SK-N-SH (cell line): ENCODE data around the gene CUX1. TPM values are rescaled to one million over a fixed set of nuclear protein-coding genes. Genes with fewer than 3 reads are reported as not detected.
A peak's percentile ranks its signal among the peaks of the same experiment; 100 is the strongest.

Source experiments
- CTCF ChIA-PET: fragments of 300-600, 350-600 bp; formaldehyde crosslinking; extraction: SDS; loops from one replicate; lab custom pipeline; 2021; lab: Yijun Ruan, JAX
- POLR2A ChIA-PET: fragments of 350-600 bp; sonication (Branson Sonifier 250); formaldehyde crosslinking; extraction: SDS; loops from one replicate; lab custom pipeline; 2020; ENCODE audit warnings: antibody characterized with exemption, inconsistent platforms; lab: Yijun Ruan, JAX
- DNase-seq: peaks from one replicate; pipeline ENCODE4 v3.0.0; 2012
- H2AFZ ChIP-seq: fragments of 200-600 bp; sonication (generic); 2 replicates; pipeline ENCODE4 v1.8.1; 2016; ENCODE audit warnings: antibody characterized with exemption, mild to moderate bottlenecking, low read depth
- H3F3A ChIP-seq: fragments of 200-600 bp; sonication (generic); replicated peaks from 2 replicates; pipeline ENCODE3; 2016; ENCODE audit warnings: antibody characterized with exemption, mild to moderate bottlenecking; ENCODE audit not compliant: insufficient read depth
- H3K27ac ChIP-seq, 2 experiments: fragments of 200-500 bp in 1 of 2; fragments of 200-600 bp in 1 of 2; sonication (Bioruptor generic) in 1 of 2; sonication (generic), shearing (Covaris generic) in 1 of 2; 2 replicates each; pipeline versions ENCODE4 v1.5.1 to v1.6.1; 2014 to 2016; ENCODE audit warnings: low read depth in 2 of 2, inconsistent platforms in 1 of 2, low read length in 1 of 2, mild to moderate bottlenecking in 1 of 2, mixed read lengths in 1 of 2
- H3K27me3 ChIP-seq: fragments of 200-600 bp; sonication (generic), shearing (Covaris generic); 2 replicates; pipeline ENCODE4 v1.6.1; 2016; ENCODE audit warnings: mixed run types; ENCODE audit not compliant: insufficient read depth
- H3K36me3 ChIP-seq, 2 experiments: fragments of 200-500 bp in 1 of 2; fragments of 200-600 bp in 1 of 2; sonication (Bioruptor generic) in 1 of 2; sonication (generic) in 1 of 2; replicated peaks in 1 of 2; 2 replicates each; pipeline versions ENCODE3 to v1.5.1; 2014 to 2016; ENCODE audit warnings: low read length in 1 of 2, mild to moderate bottlenecking in 1 of 2; ENCODE audit not compliant: insufficient read depth in 2 of 2, control insufficient read depth in 1 of 2
- H3K4me1 ChIP-seq, 2 experiments: fragments of 200-500 bp in 1 of 2; fragments of 200-600 bp in 1 of 2; sonication (Bioruptor generic) in 1 of 2; sonication (generic), shearing (Covaris generic) in 1 of 2; 2 replicates each; pipeline versions ENCODE4 v1.5.1 to v1.6.1; 2014 to 2016; ENCODE audit warnings: low read depth in 1 of 2, low read length in 1 of 2, mixed run types in 1 of 2; ENCODE audit not compliant: insufficient read depth in 2 of 2, control insufficient read depth in 1 of 2
- H3K4me2 ChIP-seq: fragments of 200-600 bp; sonication (generic), shearing (Covaris generic); 2 replicates; pipeline ENCODE4 v1.6.1; 2017; ENCODE audit warnings: mixed run types
- H3K4me3 ChIP-seq, 2 experiments: fragments of 200-500 bp in 1 of 2; fragments of 200-600 bp in 1 of 2; sonication (Bioruptor generic) in 1 of 2; sonication (generic), shearing (Covaris generic) in 1 of 2; 2 replicates each; pipeline versions ENCODE4 v1.5.1 to v1.8.1; 2014 to 2016; ENCODE audit warnings: low read depth in 2 of 2, inconsistent platforms in 1 of 2, low read length in 1 of 2, mild to moderate bottlenecking in 1 of 2, mixed read lengths in 1 of 2, moderate library complexity in 1 of 2
- H3K79me2 ChIP-seq: fragments of 200-600 bp; sonication (generic); 2 replicates; pipeline ENCODE4 v1.8.1; 2017; ENCODE audit warnings: mild to moderate bottlenecking; ENCODE audit not compliant: insufficient read depth
- H3K9ac ChIP-seq: fragments of 200-600 bp; sonication (generic); 2 replicates; pipeline ENCODE4 v1.6.1; 2017; ENCODE audit warnings: mixed run types
- H3K9me2 ChIP-seq: fragments of 200-600 bp; sonication (generic); 2 replicates; pipeline ENCODE4 v1.6.1; 2017; ENCODE audit warnings: mixed run types
- H3K9me3 ChIP-seq: fragments of 200-600 bp; sonication (generic); 2 replicates; pipeline ENCODE4 v1.6.1; 2017; ENCODE audit warnings: mixed run types, mild to moderate bottlenecking, moderate library complexity
- H4K20me1 ChIP-seq: fragments of 200-600 bp; sonication (generic); 2 replicates; pipeline ENCODE4 v1.6.1; 2017; ENCODE audit warnings: mild to moderate bottlenecking, mixed run types; ENCODE audit not compliant: insufficient read depth
- CHD2 ChIP-seq: fragments of 150-350 bp; IDR thresholded peaks from 2 replicates; pipeline ENCODE4 v1.6.1; 2018; ENCODE audit warnings: low read length; ENCODE audit not compliant: partially characterized antibody
- ELF1 ChIP-seq: IDR thresholded peaks from 2 replicates; pipeline ENCODE4 v1.4.0; 2012
- EP300 ChIP-seq, 2 experiments: IDR thresholded peaks; 2 replicates each; pipeline versions ENCODE4 v1.4.0 to v1.6.1; 2012; ENCODE audit warnings: borderline replicate concordance in 1 of 2, low read depth in 1 of 2, low read length in 1 of 2
- FOSL2 ChIP-seq: IDR thresholded peaks from 2 replicates; pipeline ENCODE4 v1.4.0; 2012; ENCODE audit warnings: low read depth, mild to moderate bottlenecking, moderate library complexity, borderline replicate concordance
- FOXM1 ChIP-seq: IDR thresholded peaks from 2 replicates; pipeline ENCODE4 v1.4.0; 2012; ENCODE audit warnings: low read depth, mild to moderate bottlenecking
- GATA2 ChIP-seq: sonication (generic); formaldehyde crosslinking; IDR thresholded peaks from 2 replicates; pipeline ENCODE4 v1.5.0; 2020; ENCODE audit warnings: mild to moderate bottlenecking, missing genetic modification reagents
- MXI1 ChIP-seq: IDR thresholded peaks from 2 replicates; pipeline ENCODE4 v1.6.1; 2012; ENCODE audit warnings: mild to moderate bottlenecking, low read depth, low read length, improper control_type of control experiment
- NFIC ChIP-seq: IDR thresholded peaks from 2 replicates; pipeline ENCODE4 v1.4.0; 2012; ENCODE audit warnings: borderline replicate concordance
- NRF1 ChIP-seq: IDR thresholded peaks from 2 replicates; pipeline ENCODE4 v1.6.1; 2012; ENCODE audit warnings: low read depth, mild to moderate bottlenecking, low read length
- PBX3 ChIP-seq: IDR thresholded peaks from 2 replicates; pipeline ENCODE4; 2012
- RAD21 ChIP-seq: IDR thresholded peaks from 2 replicates; pipeline ENCODE4 v1.6.1; 2012; ENCODE audit warnings: mild to moderate bottlenecking, low read length
- RCOR1 ChIP-seq: fragments of 150-350 bp; IDR thresholded peaks from 2 replicates; pipeline ENCODE4 v1.6.1; 2017; ENCODE audit warnings: antibody characterized with exemption, low read length
- SIN3A ChIP-seq: IDR thresholded peaks from 2 replicates; pipeline ENCODE4 v1.6.1; 2012; ENCODE audit warnings: low read depth, mild to moderate bottlenecking, low read length, moderate library complexity, borderline replicate concordance
- SMC3 ChIP-seq: IDR thresholded peaks from 2 replicates; pipeline ENCODE4 v1.6.1; 2012; ENCODE audit warnings: low read depth, low read length, improper control_type of control experiment
- TAF1 ChIP-seq: IDR thresholded peaks from 2 replicates; pipeline ENCODE4 v1.6.1; 2012; ENCODE audit warnings: low read depth, mild to moderate bottlenecking, low read length, moderate library complexity, borderline replicate concordance
- TEAD4 ChIP-seq: IDR thresholded peaks from 2 replicates; pipeline ENCODE4 v1.4.0; 2012; ENCODE audit warnings: mild to moderate bottlenecking, borderline replicate concordance; ENCODE audit not compliant: insufficient read depth
- WGBS: methylation state at CpG from one replicate; pipeline ENCODE4 v1.1.6; 2017; ENCODE audit warnings: low lambda C conversion rate; 5-methylcytosine and 5-hydroxymethylcytosine counted together
- polyA plus RNA-seq, 3 experiments: library from polyadenylated mRNA; depleted of rRNA; stranded (reverse); fragments of >200 nt; gene quantifications; 2 replicates each; pipeline ENCODE4 v1.2.3, GENCODE V29; 2012
- TF ChIP-seq, protein P1 (sequence below): fragments of 200-600 bp; sonication (generic); IDR thresholded peaks from 2 replicates; pipeline ENCODE4 v1.6.1; 2017; ENCODE audit warnings: antibody characterized with exemption, mild to moderate bottlenecking, moderate library complexity

The CUX1 gene
- polyA plus RNA-seq, 1 of the 3 experiments (the other 2 are of a cell fraction): 68.6 TPM

DNA sequence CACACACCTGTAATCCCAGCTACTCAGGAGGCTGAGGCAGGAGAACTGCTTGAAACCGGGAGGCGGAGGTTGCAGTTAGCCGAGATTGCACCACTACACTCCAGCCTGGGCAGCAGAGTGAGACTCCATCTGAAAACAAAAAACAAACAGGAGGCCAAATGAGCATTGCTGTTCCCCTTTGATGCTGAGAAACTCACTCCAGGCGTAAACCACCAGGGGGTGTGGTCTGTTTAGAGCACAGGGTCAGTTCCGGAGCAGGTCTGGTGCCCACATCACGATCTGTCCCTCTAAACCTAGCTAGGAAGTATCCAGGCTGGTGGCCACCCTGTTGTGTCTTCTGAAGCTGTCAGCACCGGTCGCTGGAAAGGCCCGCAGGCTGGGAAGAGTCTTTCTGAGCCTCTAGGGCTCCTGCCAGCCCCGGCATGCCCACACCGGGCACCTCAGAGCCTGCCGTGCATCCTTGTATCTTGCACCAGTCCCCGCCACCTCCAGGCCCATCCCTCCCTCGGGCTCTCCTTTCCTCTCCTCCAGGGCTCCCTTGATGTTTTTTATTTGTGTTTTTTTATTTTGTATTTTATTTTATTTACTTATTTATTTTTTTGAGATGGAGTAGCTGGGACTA, 402.9 kb downstream of the CUX1 start:
- no peak overlapping the region for H2AFZ ChIP-seq
- no peak overlapping the region for H3K4me2 ChIP-seq
- WGBS: 92% methylated on average over 13 of the region's 14 CpGs
- no peaks in the 10 kb centered on the region for H4K20me1 ChIP-seq
- peaks cover 18 to 28% of the 10 kb centered on the region in 2 experiments for H3K4me1 ChIP-seq
- H3K79me2 ChIP-seq: no peaks in the 10 kb centered on the region
- H3K9me2 ChIP-seq: no peaks in the 10 kb centered on the region
- DNase-seq: no peak
- no peaks in the 10 kb centered on the region for H3K27me3 ChIP-seq
- TF ChIP-seq, protein P1, sequence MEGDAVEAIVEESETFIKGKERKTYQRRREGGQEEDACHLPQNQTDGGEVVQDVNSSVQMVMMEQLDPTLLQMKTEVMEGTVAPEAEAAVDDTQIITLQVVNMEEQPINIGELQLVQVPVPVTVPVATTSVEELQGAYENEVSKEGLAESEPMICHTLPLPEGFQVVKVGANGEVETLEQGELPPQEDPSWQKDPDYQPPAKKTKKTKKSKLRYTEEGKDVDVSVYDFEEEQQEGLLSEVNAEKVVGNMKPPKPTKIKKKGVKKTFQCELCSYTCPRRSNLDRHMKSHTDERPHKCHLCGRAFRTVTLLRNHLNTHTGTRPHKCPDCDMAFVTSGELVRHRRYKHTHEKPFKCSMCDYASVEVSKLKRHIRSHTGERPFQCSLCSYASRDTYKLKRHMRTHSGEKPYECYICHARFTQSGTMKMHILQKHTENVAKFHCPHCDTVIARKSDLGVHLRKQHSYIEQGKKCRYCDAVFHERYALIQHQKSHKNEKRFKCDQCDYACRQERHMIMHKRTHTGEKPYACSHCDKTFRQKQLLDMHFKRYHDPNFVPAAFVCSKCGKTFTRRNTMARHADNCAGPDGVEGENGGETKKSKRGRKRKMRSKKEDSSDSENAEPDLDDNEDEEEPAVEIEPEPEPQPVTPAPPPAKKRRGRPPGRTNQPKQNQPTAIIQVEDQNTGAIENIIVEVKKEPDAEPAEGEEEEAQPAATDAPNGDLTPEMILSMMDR: peak; percentile 9; the same call in 1 of the 2 replicates
- TF ChIP-seq ELF1: no peak
- H3K9ac ChIP-seq: no peak overlapping the region
- no peak overlapping the region for H3K4me3 ChIP-seq
- peaks cover 0 to 3% of the 10 kb centered on the region in 2 experiments for H3K36me3 ChIP-seq
- peak overlapping the region in 1 of 2 experiments; percentile 86; a peak in 2 of 4 replicates for H3K27ac ChIP-seq
- ChIA-PET POLR2A (interaction anchor here (0.6 kb wide), 1 partner anchor 21 kb away, joined by 3 read pairs; no protein-coding TSS in a partner anchor), CTCF (interaction anchor here (1.6 to 2.0 kb wide), 3 partner anchors 16 to 50 kb away, joined by 4 to 7 read pairs (median 6); no protein-coding TSS in a partner anchor)
- peaks cover 17% of the 10 kb centered on the region for H3F3A ChIP-seq
- H3K9me3 ChIP-seq: no peaks in the 10 kb centered on the region

GRCh38 chr7:102220960-102221800, 403.8 kb downstream of the CUX1 start:
- H3K9me3 ChIP-seq: no peaks in the 10 kb centered on the region
- POLR2A ChIA-PET: no interaction called here
- peak overlapping the region; percentile 80 for H3K4me2 ChIP-seq
- TF ChIP-seq TEAD4: peak; percentile 83
- TF ChIP-seq, protein P1: no peak
- no peak for TF ChIP-seq MXI1
- TF ChIP-seq FOSL2: peak; percentile 83; the same call in 1 of the 2 replicates
- TF ChIP-seq RCOR1: no peak
- peak; percentile 94 for TF ChIP-seq NFIC
- peak in 1 of 2 experiments; percentile 62; a peak in 2 of 4 replicates for TF ChIP-seq EP300 (IDR thresholded peaks at IDR 0.05; ENCODE audit: borderline replicate concordance in 1 of 2, low read depth in 1 of 2, low read length in 1 of 2)
- no peak for TF ChIP-seq SMC3
- no peak for TF ChIP-seq GATA2 (CRISPR knock-in tag)
- no peak for TF ChIP-seq FOXM1
- no peak for TF ChIP-seq ELF1
- TF ChIP-seq SIN3A: peak; percentile 50; the same call in 1 of the 2 replicates
- no peak for TF ChIP-seq TAF1
- TF ChIP-seq PBX3: peak; percentile 92
- no peak for TF ChIP-seq NRF1
- TF ChIP-seq CHD2: no peak
- no peak for TF ChIP-seq RAD21

More at GRCh38 chr7:102220960-102221800, 403.8 kb downstream of the CUX1 start:
- no peaks in the 10 kb centered on the region for H3K79me2 ChIP-seq
- peaks cover 18 to 23% of the 10 kb centered on the region in 2 experiments; a peak in 3 of 4 replicates for H3K4me1 ChIP-seq
- WGBS: 48% methylated on average over 20 of the region's 20 CpGs
- CTCF ChIA-PET: interaction anchor here (0.6 to 1.7 kb wide), 3 partner anchors 26 to 52 kb away, joined by 4 to 5 read pairs (median 4); no protein-coding TSS in a partner anchor
- H3K9ac ChIP-seq: peak overlapping the region; percentile 54; the same call in 1 of the 2 replicates
- peaks cover 17% of the 10 kb centered on the region for H3F3A ChIP-seq
- no peaks in the 10 kb centered on the region for H3K27me3 ChIP-seq
- peaks cover 0 to 3% of the 10 kb centered on the region in 2 experiments for H3K36me3 ChIP-seq
- no peak for DNase-seq
- peak overlapping the region; percentile 2 to 86; a peak in 3 of 4 replicates for H3K27ac ChIP-seq
- H3K4me3 ChIP-seq: peak overlapping the region in 1 of 2 experiments; percentile 55; a peak in 2 of 4 replicates
- H3K9me2 ChIP-seq: no peaks in the 10 kb centered on the region
- no peak overlapping the region for H2AFZ ChIP-seq
- no peaks in the 10 kb centered on the region for H4K20me1 ChIP-seq
